ENCODE data around the gene MYBPH.

The MYBPH gene

GRCh38 chr1:203175237-203175826, at the start of gene MYBPH:
Gene MYBPH, minus strand, starts transcription at chr1:203175826. Its CDS starts 71 bp downstream, at chr1:203175755.
- Histone ChIP-seq H2AFZ (ENCODE audit: low read depth) (no peak within 1 kb of the TSS), H3K4me2 (no peak within 1 kb of the TSS), H3K4me1 (ENCODE audit: low read depth, poor library complexity, severe bottlenecking) (no peaks in the 10 kb centered on the region), H3K27ac (no peak within 1 kb of the TSS), H3K36me3 (ENCODE audit: insufficient read depth) (no peaks in the 10 kb centered on the region), H4K20me1 (ENCODE audit: insufficient read depth) (no peaks in the 10 kb centered on the region), H3K9ac (no peak within 1 kb of the TSS), H3K79me2 (ENCODE audit: insufficient read depth, low read depth) (no peaks in the 10 kb centered on the region), H3K27me3 (ENCODE audit: insufficient read depth, low read depth) (peaks cover 6% of the 10 kb centered on the region; the same call in 1 of the 2 replicates), H3K4me3 (IDR thresholded peaks at IDR 0.05; ENCODE audit: insufficient read depth, low read depth, low read length) (no peak within 1 kb of the TSS)
- TF ChIP-seq, protein P1, sequence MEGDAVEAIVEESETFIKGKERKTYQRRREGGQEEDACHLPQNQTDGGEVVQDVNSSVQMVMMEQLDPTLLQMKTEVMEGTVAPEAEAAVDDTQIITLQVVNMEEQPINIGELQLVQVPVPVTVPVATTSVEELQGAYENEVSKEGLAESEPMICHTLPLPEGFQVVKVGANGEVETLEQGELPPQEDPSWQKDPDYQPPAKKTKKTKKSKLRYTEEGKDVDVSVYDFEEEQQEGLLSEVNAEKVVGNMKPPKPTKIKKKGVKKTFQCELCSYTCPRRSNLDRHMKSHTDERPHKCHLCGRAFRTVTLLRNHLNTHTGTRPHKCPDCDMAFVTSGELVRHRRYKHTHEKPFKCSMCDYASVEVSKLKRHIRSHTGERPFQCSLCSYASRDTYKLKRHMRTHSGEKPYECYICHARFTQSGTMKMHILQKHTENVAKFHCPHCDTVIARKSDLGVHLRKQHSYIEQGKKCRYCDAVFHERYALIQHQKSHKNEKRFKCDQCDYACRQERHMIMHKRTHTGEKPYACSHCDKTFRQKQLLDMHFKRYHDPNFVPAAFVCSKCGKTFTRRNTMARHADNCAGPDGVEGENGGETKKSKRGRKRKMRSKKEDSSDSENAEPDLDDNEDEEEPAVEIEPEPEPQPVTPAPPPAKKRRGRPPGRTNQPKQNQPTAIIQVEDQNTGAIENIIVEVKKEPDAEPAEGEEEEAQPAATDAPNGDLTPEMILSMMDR (conservative IDR thresholded peaks at IDR 0.05; ENCODE audit: low read depth, low read length): no peak

- H3K4me1 ChIP-seq (ENCODE audit: low read depth, poor library complexity, severe bottlenecking): no peaks in the 10 kb centered on the region
- no peaks in the 10 kb centered on the region for H3K36me3 ChIP-seq (ENCODE audit: insufficient read depth)
- H3K9ac ChIP-seq: no peak overlapping the region
- no peaks in the 10 kb centered on the region for H4K20me1 ChIP-seq (ENCODE audit: insufficient read depth)
- no peak overlapping the region for H2AFZ ChIP-seq (ENCODE audit: low read depth)
- H3K4me3 ChIP-seq (IDR thresholded peaks at IDR 0.05; ENCODE audit: insufficient read depth, low read depth, low read length): no peak overlapping the region
- H3K79me2 ChIP-seq (ENCODE audit: insufficient read depth, low read depth): no peaks in the 10 kb centered on the region
- no peak overlapping the region for H3K27ac ChIP-seq
- no peaks in the 10 kb centered on the region; the same call in 1 of the 2 replicates for H3K27me3 ChIP-seq (ENCODE audit: insufficient read depth, low read depth)
- TF ChIP-seq, protein P1 (conservative IDR thresholded peaks at IDR 0.05; ENCODE audit: low read depth, low read length): no peak
- no peak overlapping the region for H3K4me2 ChIP-seq
Measured at GRCh38 chr1:203225071-203225470, 49.4 kb upstream of the MYBPH start.

- Histone ChIP-seq H3K27ac (no peak overlapping the region), H3K4me1 (ENCODE audit: low read depth, poor library complexity, severe bottlenecking) (no peaks in the 10 kb centered on the region), H3K4me2 (no peak overlapping the region), H3K9ac (no peak overlapping the region), H4K20me1 (ENCODE audit: insufficient read depth) (no peaks in the 10 kb centered on the region), H3K4me3 (IDR thresholded peaks at IDR 0.05; ENCODE audit: insufficient read depth, low read depth, low read length) (no peak overlapping the region), H3K79me2 (ENCODE audit: insufficient read depth, low read depth) (no peaks in the 10 kb centered on the region), H2AFZ (ENCODE audit: low read depth) (no peak overlapping the region), H3K36me3 (ENCODE audit: insufficient read depth) (no peaks in the 10 kb centered on the region), H3K27me3 (ENCODE audit: insufficient read depth, low read depth) (no peaks in the 10 kb centered on the region; the same call in 1 of the 2 replicates)
- TF ChIP-seq, protein P1 (conservative IDR thresholded peaks at IDR 0.05; ENCODE audit: low read depth, low read length): no peak
Measured at GRCh38 chr1:203223012-203223775, 47.6 kb upstream of the MYBPH start.

GRCh38 chr1:203219934-203220333, 44.3 kb upstream of the MYBPH start:
- Histone ChIP-seq H4K20me1 (ENCODE audit: insufficient read depth) (no peaks in the 10 kb centered on the region), H3K4me2 (no peak overlapping the region), H3K4me3 (IDR thresholded peaks at IDR 0.05; ENCODE audit: insufficient read depth, low read depth, low read length) (no peak overlapping the region), H3K9ac (no peak overlapping the region), H3K4me1 (ENCODE audit: low read depth, poor library complexity, severe bottlenecking) (no peaks in the 10 kb centered on the region), H3K27ac (no peak overlapping the region), H3K79me2 (ENCODE audit: insufficient read depth, low read depth) (no peaks in the 10 kb centered on the region), H3K27me3 (ENCODE audit: insufficient read depth, low read depth) (no peaks in the 10 kb centered on the region; the same call in 1 of the 2 replicates), H2AFZ (ENCODE audit: low read depth) (no peak overlapping the region), H3K36me3 (ENCODE audit: insufficient read depth) (no peaks in the 10 kb centered on the region)
- TF ChIP-seq, protein P1 (conservative IDR thresholded peaks at IDR 0.05; ENCODE audit: low read depth, low read length): no peak
